WTC11 (cell line): Measurements from ENCODE around the gene RACK1. TPM values are rescaled to one million over a fixed set of nuclear protein-coding genes. Genes with fewer than 3 reads are reported as not detected.

Source experiments
- ATAC-seq: fragments of 200-7000 bp; cut with Tn5 transposase; 2 replicates; pipeline ENCODE4 v1.10.0; 2021; ENCODE audit warnings: mild to moderate bottlenecking, moderate library complexity
- CTCF ChIA-PET: fragments of 300-600 bp; sonication (Branson Sonifier 250); formaldehyde crosslinking; loops from one replicate; lab custom pipeline; 2021; ENCODE audit warnings: antibody characterized with exemption; lab: Charles Lee
- POLR2A ChIA-PET: fragments of 350-600 bp; sonication (Branson Sonifier 250); formaldehyde crosslinking; loops from one replicate; lab custom pipeline; 2021; ENCODE audit warnings: antibody characterized with exemption; lab: Charles Lee
- DNase-seq: peaks from one replicate; pipeline ENCODE4 v3.0.0; 2021; ENCODE audit warnings: low spot score
- H3K27ac Mint-ChIP-seq: 2 replicates; pipeline ENCODE4 v1.8.0; 2021; ENCODE audit warnings: mixed read lengths
- H3K27me3 Mint-ChIP-seq: 2 replicates; pipeline ENCODE4 v1.8.0; 2021; ENCODE audit warnings: low read depth, mild to moderate bottlenecking, moderate library complexity, mixed read lengths
- H3K36me3 Mint-ChIP-seq: 2 replicates; pipeline ENCODE4 v1.8.0; 2021; ENCODE audit warnings: mixed read lengths
- H3K4me1 Mint-ChIP-seq: 2 replicates; pipeline ENCODE4 v1.8.0; 2022; ENCODE audit warnings: mixed read lengths
- H3K4me3 Mint-ChIP-seq: 2 replicates; pipeline ENCODE4 v1.8.0; 2021; ENCODE audit warnings: mild to moderate bottlenecking, moderate library complexity, mixed read lengths
- H3K9me3 Mint-ChIP-seq: 2 replicates; pipeline ENCODE4 v1.8.0; 2021; ENCODE audit warnings: mixed read lengths
- EMX1 ChIP-seq: fragments of 250-450 bp; sonication (Bioruptor Pico); IDR thresholded peaks from 2 replicates; pipeline ENCODE4 v1.8.0; 2021; ENCODE audit warnings: mild to moderate bottlenecking
- ESRRA ChIP-seq: sonication (generic); formaldehyde crosslinking; IDR thresholded peaks from 2 replicates; pipeline ENCODE4 v1.8.1; 2022; ENCODE audit warnings: mild to moderate bottlenecking, missing genetic modification reagents, borderline replicate concordance
- ETV6 ChIP-seq: sonication (generic); formaldehyde crosslinking; IDR thresholded peaks from 2 replicates; pipeline ENCODE4 v1.8.1; 2022; ENCODE audit warnings: mild to moderate bottlenecking, missing genetic modification reagents
- FOXP4 ChIP-seq: sonication (generic); formaldehyde crosslinking; IDR thresholded peaks from 2 replicates; pipeline ENCODE4 v1.8.0; 2022; ENCODE audit warnings: mild to moderate bottlenecking, missing genetic modification reagents
- GTF2I ChIP-seq: fragments of 250-450 bp; sonication (Bioruptor Pico); conservative IDR thresholded peaks from 2 replicates; pipeline ENCODE4 v1.4.0; 2021; ENCODE audit warnings: mild to moderate bottlenecking
- NFE2L1 ChIP-seq: sonication (generic); formaldehyde crosslinking; IDR thresholded peaks from 2 replicates; pipeline ENCODE4 v1.8.1; 2023; ENCODE audit warnings: missing genetic modification reagents
- NR1H2 ChIP-seq: sonication (generic); formaldehyde crosslinking; IDR thresholded peaks from 2 replicates; pipeline ENCODE4 v1.9.0; 2021; ENCODE audit warnings: mild to moderate bottlenecking, moderate library complexity, missing genetic modification reagents
- PRRX2 ChIP-seq: fragments of 250-450 bp; sonication (Bioruptor Pico); IDR thresholded peaks from 2 replicates; pipeline ENCODE4 v1.8.0; 2021; ENCODE audit warnings: mild to moderate bottlenecking
- RORB ChIP-seq: fragments of 250-450 bp; sonication (Bioruptor Pico); IDR thresholded peaks from 2 replicates; pipeline ENCODE4 v1.9.0; 2021; ENCODE audit warnings: mild to moderate bottlenecking
- SMAD4 ChIP-seq: sonication (generic); formaldehyde crosslinking; IDR thresholded peaks from 2 replicates; pipeline ENCODE4 v1.8.0; 2022; ENCODE audit warnings: mild to moderate bottlenecking, missing genetic modification reagents
- SOX15 ChIP-seq: fragments of 250-450 bp; sonication (Bioruptor Pico); IDR thresholded peaks from 2 replicates; pipeline ENCODE4 v1.9.0; 2021; ENCODE audit warnings: mild to moderate bottlenecking
- SP1 ChIP-seq: sonication (generic); formaldehyde crosslinking; conservative IDR thresholded peaks from 2 replicates; pipeline ENCODE4 v1.8.1; 2022; ENCODE audit warnings: missing genetic modification reagents
- STAT6 ChIP-seq: sonication (generic); formaldehyde crosslinking; conservative IDR thresholded peaks from 2 replicates; pipeline ENCODE4 v1.8.1; 2023; ENCODE audit warnings: mild to moderate bottlenecking, low read depth, missing genetic modification reagents, moderate library complexity
- TP53 ChIP-seq: sonication (generic); formaldehyde crosslinking; IDR thresholded peaks from 2 replicates; pipeline ENCODE4 v1.8.1; 2023; ENCODE audit warnings: mild to moderate bottlenecking, missing genetic modification reagents
- USF2 ChIP-seq: sonication (generic); formaldehyde crosslinking; IDR thresholded peaks from 2 replicates; pipeline ENCODE4 v1.8.1; 2023; ENCODE audit warnings: mild to moderate bottlenecking, missing genetic modification reagents, moderate library complexity
- ZNF423 ChIP-seq: fragments of 250-450 bp; sonication (Bioruptor Pico); IDR thresholded peaks from 2 replicates; pipeline ENCODE4 v2.1.2; 2022; ENCODE audit warnings: mild to moderate bottlenecking, moderate library complexity
- total RNA-seq: library from RNA; stranded (reverse); gene quantifications from 3 replicates; pipeline ENCODE4 v1.2.3, GENCODE V29; 2021
- TF ChIP-seq, protein P1 (sequence below): sonication (generic); formaldehyde crosslinking; IDR thresholded peaks from 2 replicates; pipeline ENCODE4 v1.8.0; 2023; ENCODE audit warnings: missing genetic modification reagents
- TF ChIP-seq, protein P2 (sequence below): fragments of 250-450 bp; sonication (Bioruptor Pico); conservative IDR thresholded peaks from 2 replicates; pipeline ENCODE4 v1.9.0; 2021; ENCODE audit warnings: mild to moderate bottlenecking
- TF ChIP-seq, protein P3 (sequence below): sonication (generic); formaldehyde crosslinking; IDR thresholded peaks from 2 replicates; pipeline ENCODE4 v1.8.0; 2022; ENCODE audit warnings: missing genetic modification reagents
- TF ChIP-seq, protein P4 (sequence below): fragments of 250-450 bp; sonication (Bioruptor Pico); IDR thresholded peaks from 2 replicates; pipeline ENCODE4 v1.9.0; 2021; ENCODE audit warnings: mild to moderate bottlenecking

The RACK1 gene
- total RNA-seq, 1 experiment from 2014 or later, result 2,360 TPM

GRCh38 chr5:181255276-181255675 is 11.6 kb upstream of the RACK1 start:
- POLR2A ChIA-PET, result no interaction called here
- peaks cover 48% of the 10 kb centered on the region for H3K36me3 Mint-ChIP-seq

More at GRCh38 chr5:181255276-181255675, 11.6 kb upstream of the RACK1 start:
- no peak overlapping the region for H3K4me3 Mint-ChIP-seq
- H3K4me1 Mint-ChIP-seq, result peaks cover 28% of the 10 kb centered on the region
- ATAC-seq (no peak), DNase-seq (no peak)
- CTCF ChIA-PET, result no interaction called here
- no peak for TF ChIP-seq PRRX2
- no peak for TF ChIP-seq ZNF423
- no peak for TF ChIP-seq STAT6 (CRISPR knock-in tag)
- TF ChIP-seq TP53, result no peak
- no peak for TF ChIP-seq NFE2L1 (CRISPR knock-in tag)
- TF ChIP-seq, protein P1, sequence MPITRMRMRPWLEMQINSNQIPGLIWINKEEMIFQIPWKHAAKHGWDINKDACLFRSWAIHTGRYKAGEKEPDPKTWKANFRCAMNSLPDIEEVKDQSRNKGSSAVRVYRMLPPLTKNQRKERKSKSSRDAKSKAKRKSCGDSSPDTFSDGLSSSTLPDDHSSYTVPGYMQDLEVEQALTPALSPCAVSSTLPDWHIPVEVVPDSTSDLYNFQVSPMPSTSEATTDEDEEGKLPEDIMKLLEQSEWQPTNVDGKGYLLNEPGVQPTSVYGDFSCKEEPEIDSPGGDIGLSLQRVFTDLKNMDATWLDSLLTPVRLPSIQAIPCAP (CRISPR knock-in tag), result no peak
- TF ChIP-seq NR1H2 (CRISPR knock-in tag), result no peak
- TF ChIP-seq, protein P2, sequence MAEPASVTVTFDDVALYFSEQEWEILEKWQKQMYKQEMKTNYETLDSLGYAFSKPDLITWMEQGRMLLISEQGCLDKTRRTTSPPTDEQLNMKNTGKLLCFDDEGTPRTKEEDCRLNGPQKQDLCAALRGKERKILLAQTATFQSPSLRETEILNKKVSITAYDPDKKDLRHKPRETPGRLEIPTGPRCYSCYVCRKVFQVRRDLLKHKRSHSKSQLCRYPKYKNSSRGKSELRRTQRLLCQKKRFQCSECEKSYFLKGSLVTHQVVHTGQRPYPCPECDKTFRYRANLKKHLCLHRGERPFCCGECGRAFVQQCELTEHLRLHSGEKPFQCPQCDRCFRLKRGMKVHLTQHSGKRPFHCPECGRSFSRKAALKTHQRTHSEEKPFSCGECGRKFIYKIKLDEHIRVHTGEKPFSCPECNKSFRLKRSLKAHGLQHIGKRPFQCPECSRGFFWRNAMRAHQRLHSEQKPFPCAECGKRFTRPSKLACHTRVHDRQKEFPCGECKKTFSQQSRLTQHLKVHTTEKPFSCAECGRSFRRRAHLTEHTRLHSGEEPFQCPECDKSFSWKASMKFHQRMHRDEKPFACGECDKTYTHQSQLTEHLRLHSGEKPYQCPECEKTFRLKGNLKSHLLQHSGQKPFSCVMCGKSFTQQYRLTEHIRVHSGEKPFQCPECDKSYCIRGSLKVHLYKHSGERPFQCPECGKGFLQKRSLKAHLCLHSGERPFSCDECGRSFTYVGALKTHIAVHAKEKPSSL (CRISPR knock-in tag), result no peak
- no peak for TF ChIP-seq SMAD4
- no peak for TF ChIP-seq EMX1 (CRISPR knock-in tag)
- TF ChIP-seq SOX15, result no peak
- no peak for TF ChIP-seq ETV6 (CRISPR knock-in tag)
- TF ChIP-seq GTF2I (CRISPR knock-in tag), result no peak
- no peak for TF ChIP-seq FOXP4 (CRISPR knock-in tag)
- TF ChIP-seq, protein P3, sequence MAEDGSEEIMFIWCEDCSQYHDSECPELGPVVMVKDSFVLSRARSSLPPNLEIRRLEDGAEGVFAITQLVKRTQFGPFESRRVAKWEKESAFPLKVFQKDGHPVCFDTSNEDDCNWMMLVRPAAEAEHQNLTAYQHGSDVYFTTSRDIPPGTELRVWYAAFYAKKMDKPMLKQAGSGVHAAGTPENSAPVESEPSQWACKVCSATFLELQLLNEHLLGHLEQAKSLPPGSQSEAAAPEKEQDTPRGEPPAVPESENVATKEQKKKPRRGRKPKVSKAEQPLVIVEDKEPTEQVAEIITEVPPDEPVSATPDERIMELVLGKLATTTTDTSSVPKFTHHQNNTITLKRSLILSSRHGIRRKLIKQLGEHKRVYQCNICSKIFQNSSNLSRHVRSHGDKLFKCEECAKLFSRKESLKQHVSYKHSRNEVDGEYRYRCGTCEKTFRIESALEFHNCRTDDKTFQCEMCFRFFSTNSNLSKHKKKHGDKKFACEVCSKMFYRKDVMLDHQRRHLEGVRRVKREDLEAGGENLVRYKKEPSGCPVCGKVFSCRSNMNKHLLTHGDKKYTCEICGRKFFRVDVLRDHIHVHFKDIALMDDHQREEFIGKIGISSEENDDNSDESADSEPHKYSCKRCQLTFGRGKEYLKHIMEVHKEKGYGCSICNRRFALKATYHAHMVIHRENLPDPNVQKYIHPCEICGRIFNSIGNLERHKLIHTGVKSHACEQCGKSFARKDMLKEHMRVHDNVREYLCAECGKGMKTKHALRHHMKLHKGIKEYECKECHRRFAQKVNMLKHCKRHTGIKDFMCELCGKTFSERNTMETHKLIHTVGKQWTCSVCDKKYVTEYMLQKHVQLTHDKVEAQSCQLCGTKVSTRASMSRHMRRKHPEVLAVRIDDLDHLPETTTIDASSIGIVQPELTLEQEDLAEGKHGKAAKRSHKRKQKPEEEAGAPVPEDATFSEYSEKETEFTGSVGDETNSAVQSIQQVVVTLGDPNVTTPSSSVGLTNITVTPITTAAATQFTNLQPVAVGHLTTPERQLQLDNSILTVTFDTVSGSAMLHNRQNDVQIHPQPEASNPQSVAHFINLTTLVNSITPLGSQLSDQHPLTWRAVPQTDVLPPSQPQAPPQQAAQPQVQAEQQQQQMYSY (CRISPR knock-in tag), result no peak
- TF ChIP-seq USF2 (CRISPR knock-in tag), result no peak
- TF ChIP-seq RORB (CRISPR knock-in tag), result no peak
- TF ChIP-seq SP1 (CRISPR knock-in tag), result no peak
- TF ChIP-seq ESRRA (CRISPR knock-in tag), result no peak
- TF ChIP-seq, protein P4, sequence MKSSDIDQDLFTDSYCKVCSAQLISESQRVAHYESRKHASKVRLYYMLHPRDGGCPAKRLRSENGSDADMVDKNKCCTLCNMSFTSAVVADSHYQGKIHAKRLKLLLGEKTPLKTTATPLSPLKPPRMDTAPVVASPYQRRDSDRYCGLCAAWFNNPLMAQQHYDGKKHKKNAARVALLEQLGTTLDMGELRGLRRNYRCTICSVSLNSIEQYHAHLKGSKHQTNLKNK (CRISPR knock-in tag), result no peak
- no peaks in the 10 kb centered on the region for H3K9me3 Mint-ChIP-seq
- no peaks in the 10 kb centered on the region for H3K27me3 Mint-ChIP-seq
- no peak overlapping the region for H3K27ac Mint-ChIP-seq
